Measurements from ENCODE around the gene SLC35A3. TPM values are rescaled to one million over a fixed set of nuclear protein-coding genes. Genes with fewer than 3 reads are reported as not detected.
"Not testable (repeated sequence)": the region's sequence is repeated elsewhere in the genome, so short reads cannot be mapped to it uniquely, and the experiment has no call there.

Gene SLC35A3
- total RNA-seq, 1 experiment from 2014 or later: 16.9 TPM

DNA sequence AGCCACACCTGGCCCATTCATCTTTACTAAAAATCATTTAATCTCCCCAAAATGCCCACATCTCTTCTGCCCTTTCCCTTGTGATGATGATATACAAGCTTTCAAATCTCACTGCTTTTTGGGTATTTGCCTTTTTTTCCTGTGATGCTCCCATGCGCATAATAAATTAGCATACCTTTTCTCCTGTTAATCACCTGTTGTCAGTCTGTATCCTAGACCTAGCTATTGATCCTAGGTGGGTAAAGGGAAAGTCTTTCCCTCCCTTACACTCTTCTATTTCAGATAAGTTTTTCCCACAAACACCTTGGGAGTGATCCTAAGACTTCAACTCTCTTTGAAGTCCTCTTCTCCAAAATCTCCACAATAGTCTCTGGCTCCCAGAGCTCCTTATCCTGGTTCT is 12.0 kb upstream of the SLC35A3 start:
- TF ChIP-seq, protein P1, sequence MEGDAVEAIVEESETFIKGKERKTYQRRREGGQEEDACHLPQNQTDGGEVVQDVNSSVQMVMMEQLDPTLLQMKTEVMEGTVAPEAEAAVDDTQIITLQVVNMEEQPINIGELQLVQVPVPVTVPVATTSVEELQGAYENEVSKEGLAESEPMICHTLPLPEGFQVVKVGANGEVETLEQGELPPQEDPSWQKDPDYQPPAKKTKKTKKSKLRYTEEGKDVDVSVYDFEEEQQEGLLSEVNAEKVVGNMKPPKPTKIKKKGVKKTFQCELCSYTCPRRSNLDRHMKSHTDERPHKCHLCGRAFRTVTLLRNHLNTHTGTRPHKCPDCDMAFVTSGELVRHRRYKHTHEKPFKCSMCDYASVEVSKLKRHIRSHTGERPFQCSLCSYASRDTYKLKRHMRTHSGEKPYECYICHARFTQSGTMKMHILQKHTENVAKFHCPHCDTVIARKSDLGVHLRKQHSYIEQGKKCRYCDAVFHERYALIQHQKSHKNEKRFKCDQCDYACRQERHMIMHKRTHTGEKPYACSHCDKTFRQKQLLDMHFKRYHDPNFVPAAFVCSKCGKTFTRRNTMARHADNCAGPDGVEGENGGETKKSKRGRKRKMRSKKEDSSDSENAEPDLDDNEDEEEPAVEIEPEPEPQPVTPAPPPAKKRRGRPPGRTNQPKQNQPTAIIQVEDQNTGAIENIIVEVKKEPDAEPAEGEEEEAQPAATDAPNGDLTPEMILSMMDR (IDR thresholded peaks at IDR 0.05; ENCODE audit: insufficient read depth in 1 of 2, low read depth in 1 of 2, low read length in 1 of 2, severe bottlenecking in 1 of 2, unreplicated experiment in 1 of 2): no peak
- H3K4me1 ChIP-seq: peaks cover 17% of the 10 kb centered on the region
- no peaks in the 10 kb centered on the region for H3K27me3 Mint-ChIP-seq (ENCODE audit: insufficient read depth, unreplicated experiment)
- CTCF ChIA-PET: no interaction called here
- peaks cover 15% of the 10 kb centered on the region for H3K4me1 Mint-ChIP-seq (ENCODE audit: low read depth, unreplicated experiment)
- H3K36me3 Mint-ChIP-seq (ENCODE audit: insufficient read depth, unreplicated experiment): no peaks in the 10 kb centered on the region
- BruUV-seq (replicated peaks): no TSS peak
- H3K36me3 ChIP-seq (ENCODE audit: control insufficient read depth, insufficient read depth, low read length): no peaks in the 10 kb centered on the region
- no peak overlapping the region for H3K4me3 Mint-ChIP-seq (ENCODE audit: unreplicated experiment)
- DNase-seq: no peak
- H3K9me3 ChIP-seq: no peaks in the 10 kb centered on the region
- no peak overlapping the region for H3K4me3 ChIP-seq (ENCODE audit: low read depth, low read length)
- no peaks in the 10 kb centered on the region for H3K27me3 ChIP-seq (replicated peaks; ENCODE audit: control insufficient read depth, insufficient read depth, low read length)
- peak overlapping the region; percentile 36 for H3K27ac Mint-ChIP-seq (ENCODE audit: unreplicated experiment)
- intact Hi-C loops (cut with micrococcal nuclease; ENCODE audit: unreplicated experiment): no loop called here
- H3K9me3 Mint-ChIP-seq (ENCODE audit: unreplicated experiment): no peaks in the 10 kb centered on the region
- POLR2A ChIA-PET: no interaction called here

DNA sequence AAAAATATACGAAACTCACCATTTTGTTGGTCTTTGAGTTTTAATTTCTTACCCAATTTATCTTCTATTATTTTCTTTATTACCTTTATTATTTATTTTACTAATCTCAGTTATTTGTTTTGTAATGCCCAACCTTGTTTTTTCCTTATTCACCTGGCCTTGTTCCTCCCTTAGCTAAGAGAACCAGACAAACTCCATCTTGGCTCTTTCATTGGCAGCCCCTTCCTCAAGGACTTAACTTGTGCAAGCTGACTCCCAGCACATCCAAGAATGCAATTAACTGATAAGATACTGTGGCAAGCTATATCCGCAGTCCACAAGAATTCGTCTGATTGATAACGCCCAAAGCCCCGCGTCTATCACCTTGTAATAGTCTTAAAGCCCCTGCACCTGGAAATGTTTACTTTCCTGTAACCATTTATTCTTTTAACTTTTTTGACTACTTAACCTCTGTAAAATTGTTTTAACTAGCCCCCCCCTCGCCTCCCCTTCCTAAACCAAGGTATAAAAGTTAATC is 10.5 kb upstream of the SLC35A3 start:
- peaks cover 24% of the 10 kb centered on the region for H3K4me1 ChIP-seq
- H3K9me3 Mint-ChIP-seq (ENCODE audit: unreplicated experiment); H3K27me3 ChIP-seq (replicated peaks; ENCODE audit: control insufficient read depth, insufficient read depth, low read length); BruUV-seq (replicated peaks); H3K36me3 Mint-ChIP-seq (ENCODE audit: insufficient read depth, unreplicated experiment); H3K4me3 Mint-ChIP-seq (ENCODE audit: unreplicated experiment); POLR2A ChIA-PET; H3K4me3 ChIP-seq (ENCODE audit: low read depth, low read length); H3K36me3 ChIP-seq (ENCODE audit: control insufficient read depth, insufficient read depth, low read length); H3K27me3 Mint-ChIP-seq (ENCODE audit: insufficient read depth, unreplicated experiment); CTCF ChIA-PET; H3K9me3 ChIP-seq; intact Hi-C loops (cut with micrococcal nuclease; ENCODE audit: unreplicated experiment): not testable (repeated sequence)
- peak; percentile 28 to 56 for DNase-seq
- peak overlapping the region; percentile 74 for H3K27ac Mint-ChIP-seq (ENCODE audit: unreplicated experiment)
- H3K4me1 Mint-ChIP-seq (ENCODE audit: low read depth, unreplicated experiment): peaks cover 15% of the 10 kb centered on the region

DNA sequence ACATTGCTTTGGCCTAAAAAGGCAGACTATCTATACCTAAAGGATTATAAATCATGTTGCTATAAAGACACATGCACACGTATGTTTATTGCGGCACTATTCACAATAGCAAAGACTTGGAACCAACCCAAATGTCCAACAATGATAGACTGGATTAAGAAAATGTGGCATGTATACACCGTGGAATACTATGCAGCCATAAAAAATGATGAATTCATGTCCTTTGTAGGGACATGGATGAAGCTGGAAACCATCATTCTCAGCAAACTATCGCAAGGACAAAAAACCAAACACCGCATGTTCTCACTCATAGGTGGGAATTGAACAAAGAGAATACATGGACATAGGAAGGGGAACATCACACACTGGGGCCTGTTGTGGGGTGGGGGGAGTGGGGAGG is 9.5 kb upstream of the SLC35A3 start:
- H3K9me3 Mint-ChIP-seq (ENCODE audit: unreplicated experiment); H3K9me3 ChIP-seq; H3K36me3 ChIP-seq (ENCODE audit: control insufficient read depth, insufficient read depth, low read length); H3K27me3 ChIP-seq (replicated peaks; ENCODE audit: control insufficient read depth, insufficient read depth, low read length); H3K4me3 ChIP-seq (ENCODE audit: low read depth, low read length); CTCF ChIA-PET; intact Hi-C loops (cut with micrococcal nuclease; ENCODE audit: unreplicated experiment); BruUV-seq (replicated peaks); H3K27me3 Mint-ChIP-seq (ENCODE audit: insufficient read depth, unreplicated experiment); POLR2A ChIA-PET; DNase-seq; H3K27ac Mint-ChIP-seq (ENCODE audit: unreplicated experiment); H3K4me3 Mint-ChIP-seq (ENCODE audit: unreplicated experiment); H3K36me3 Mint-ChIP-seq (ENCODE audit: insufficient read depth, unreplicated experiment): not testable (repeated sequence)
- peaks cover 15% of the 10 kb centered on the region for H3K4me1 Mint-ChIP-seq (ENCODE audit: low read depth, unreplicated experiment)
- peaks cover 24% of the 10 kb centered on the region for H3K4me1 ChIP-seq

DNA sequence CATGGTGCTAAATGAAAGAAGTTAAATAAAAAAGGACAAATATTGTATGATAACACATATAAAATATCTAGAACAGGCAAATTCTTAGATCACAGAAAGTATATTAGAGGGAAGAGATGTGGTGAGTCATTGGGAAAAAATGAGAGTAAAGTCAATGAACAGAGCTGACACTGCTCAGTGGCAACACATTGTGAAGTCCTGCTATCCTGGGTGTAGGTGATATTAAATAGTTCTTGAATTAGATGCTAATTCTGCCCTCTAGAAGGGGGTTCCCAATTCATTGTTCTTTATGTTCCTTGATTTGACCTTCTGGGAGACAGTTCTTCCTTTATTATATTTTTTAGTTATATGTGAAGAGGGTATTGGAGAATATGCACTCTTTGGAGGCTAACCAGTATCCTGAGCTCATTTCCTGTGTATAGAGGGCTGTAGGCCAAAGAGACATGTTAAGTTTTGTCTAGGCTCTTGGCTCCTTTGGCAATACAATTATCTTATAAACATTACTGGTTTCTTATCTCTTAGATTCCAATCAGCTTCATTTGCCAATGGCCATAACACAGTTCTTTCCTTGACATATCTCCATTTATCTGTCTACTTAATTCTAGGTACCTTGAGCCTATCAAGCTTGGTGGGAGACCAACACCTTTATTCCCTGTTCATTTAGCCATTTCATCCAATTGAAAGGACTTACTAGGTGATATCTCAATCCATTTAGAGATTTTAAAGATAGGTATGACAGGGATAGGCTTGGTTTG is 6.6 kb upstream of the SLC35A3 start:
- H3K4me3 Mint-ChIP-seq (ENCODE audit: unreplicated experiment): no peak overlapping the region
- no peaks in the 10 kb centered on the region for H3K27me3 Mint-ChIP-seq (ENCODE audit: insufficient read depth, unreplicated experiment)
- Histone ChIP-seq H3K36me3 (ENCODE audit: control insufficient read depth, insufficient read depth, low read length) (no peaks in the 10 kb centered on the region), H3K4me1 (peaks cover 20% of the 10 kb centered on the region), H3K4me3 (ENCODE audit: low read depth, low read length) (no peak overlapping the region), H3K9me3 (no peaks in the 10 kb centered on the region), H3K27me3 (replicated peaks; ENCODE audit: control insufficient read depth, insufficient read depth, low read length) (no peaks in the 10 kb centered on the region)
- TF ChIP-seq, protein P1 (IDR thresholded peaks at IDR 0.05; ENCODE audit: insufficient read depth in 1 of 2, low read depth in 1 of 2, low read length in 1 of 2, severe bottlenecking in 1 of 2, unreplicated experiment in 1 of 2): no peak
- intact Hi-C loops (cut with micrococcal nuclease; ENCODE audit: unreplicated experiment): no loop called here
- no peak overlapping the region for H3K27ac Mint-ChIP-seq (ENCODE audit: unreplicated experiment)
- no peaks in the 10 kb centered on the region for H3K36me3 Mint-ChIP-seq (ENCODE audit: insufficient read depth, unreplicated experiment)
- ChIA-PET POLR2A (no interaction called here), CTCF (no interaction called here)
- no peak for DNase-seq
- H3K9me3 Mint-ChIP-seq (ENCODE audit: unreplicated experiment): no peaks in the 10 kb centered on the region
- BruUV-seq (replicated peaks): no TSS peak
- H3K4me1 Mint-ChIP-seq (ENCODE audit: low read depth, unreplicated experiment): peaks cover 7% of the 10 kb centered on the region

Data from Caco-2 (cell line).